Fibroblast of pulmonary artery (primary cell): ENCODE measurements around the gene CGN.

ENCODE experiments used
- DNase-seq: peaks from one replicate; pipeline ENCODE4 v3.0.0-alpha.2; 2010; ENCODE audit warnings: low read depth
- H3K4me3 ChIP-seq: replicated peaks from 2 replicates; pipeline ENCODE4 v1.5.1; 2011; ENCODE audit warnings: low read depth, mild to moderate bottlenecking, control low read depth, low read length, moderate library complexity
- TF ChIP-seq, protein P1 (sequence below): IDR thresholded peaks from 2 replicates; pipeline ENCODE4 v1.5.1; 2011; ENCODE audit warnings: mild to moderate bottlenecking, control low read depth, low read length, inconsistent platforms; ENCODE audit errors: missing control alignments

The CGN gene

DNA sequence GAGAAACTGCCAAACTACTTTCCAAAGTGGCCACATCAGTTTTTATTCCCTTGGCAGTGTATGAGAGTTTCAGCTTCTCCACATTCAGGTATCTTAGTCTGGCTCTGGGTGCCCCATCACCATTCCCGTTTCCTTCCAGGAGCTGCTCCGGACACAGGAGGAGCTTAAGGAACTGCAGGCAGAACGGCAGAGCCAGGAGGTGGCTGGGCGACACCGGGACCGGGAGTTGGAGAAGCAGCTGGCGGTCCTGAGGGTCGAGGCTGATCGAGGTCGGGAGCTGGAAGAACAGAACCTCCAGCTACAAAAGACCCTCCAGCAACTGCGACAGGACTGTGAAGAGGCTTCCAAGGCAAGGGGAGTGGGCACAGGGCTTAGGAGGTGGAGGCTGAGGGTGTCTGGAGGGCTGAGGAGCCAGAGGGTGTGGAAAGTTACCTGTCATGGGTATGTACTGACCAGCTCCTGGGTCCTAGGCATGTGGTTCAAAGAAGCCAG is 18.1 kb downstream of the CGN start:
- H3K4me3 ChIP-seq: no peak overlapping the region
- TF ChIP-seq, protein P1, sequence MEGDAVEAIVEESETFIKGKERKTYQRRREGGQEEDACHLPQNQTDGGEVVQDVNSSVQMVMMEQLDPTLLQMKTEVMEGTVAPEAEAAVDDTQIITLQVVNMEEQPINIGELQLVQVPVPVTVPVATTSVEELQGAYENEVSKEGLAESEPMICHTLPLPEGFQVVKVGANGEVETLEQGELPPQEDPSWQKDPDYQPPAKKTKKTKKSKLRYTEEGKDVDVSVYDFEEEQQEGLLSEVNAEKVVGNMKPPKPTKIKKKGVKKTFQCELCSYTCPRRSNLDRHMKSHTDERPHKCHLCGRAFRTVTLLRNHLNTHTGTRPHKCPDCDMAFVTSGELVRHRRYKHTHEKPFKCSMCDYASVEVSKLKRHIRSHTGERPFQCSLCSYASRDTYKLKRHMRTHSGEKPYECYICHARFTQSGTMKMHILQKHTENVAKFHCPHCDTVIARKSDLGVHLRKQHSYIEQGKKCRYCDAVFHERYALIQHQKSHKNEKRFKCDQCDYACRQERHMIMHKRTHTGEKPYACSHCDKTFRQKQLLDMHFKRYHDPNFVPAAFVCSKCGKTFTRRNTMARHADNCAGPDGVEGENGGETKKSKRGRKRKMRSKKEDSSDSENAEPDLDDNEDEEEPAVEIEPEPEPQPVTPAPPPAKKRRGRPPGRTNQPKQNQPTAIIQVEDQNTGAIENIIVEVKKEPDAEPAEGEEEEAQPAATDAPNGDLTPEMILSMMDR: no peak
- DNase-seq: no peak

DNA sequence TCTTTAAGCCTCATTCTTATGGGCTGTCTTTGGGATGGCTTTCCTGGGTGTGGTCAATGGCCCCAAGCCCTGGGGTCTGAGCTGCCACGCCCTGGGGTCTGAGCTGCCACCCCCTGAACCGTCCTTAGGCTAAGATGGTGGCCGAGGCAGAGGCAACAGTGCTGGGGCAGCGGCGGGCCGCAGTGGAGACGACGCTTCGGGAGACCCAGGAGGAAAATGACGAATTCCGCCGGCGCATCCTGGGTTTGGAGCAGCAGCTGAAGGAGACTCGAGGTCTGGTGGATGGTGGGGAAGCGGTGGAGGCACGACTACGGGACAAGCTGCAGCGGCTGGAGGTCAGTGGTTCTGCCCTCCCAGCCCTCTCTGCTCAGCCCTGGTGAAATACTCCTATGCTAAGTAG is 18.6 kb downstream of the CGN start:
- no peak for DNase-seq
- TF ChIP-seq, protein P1: no peak

DNA sequence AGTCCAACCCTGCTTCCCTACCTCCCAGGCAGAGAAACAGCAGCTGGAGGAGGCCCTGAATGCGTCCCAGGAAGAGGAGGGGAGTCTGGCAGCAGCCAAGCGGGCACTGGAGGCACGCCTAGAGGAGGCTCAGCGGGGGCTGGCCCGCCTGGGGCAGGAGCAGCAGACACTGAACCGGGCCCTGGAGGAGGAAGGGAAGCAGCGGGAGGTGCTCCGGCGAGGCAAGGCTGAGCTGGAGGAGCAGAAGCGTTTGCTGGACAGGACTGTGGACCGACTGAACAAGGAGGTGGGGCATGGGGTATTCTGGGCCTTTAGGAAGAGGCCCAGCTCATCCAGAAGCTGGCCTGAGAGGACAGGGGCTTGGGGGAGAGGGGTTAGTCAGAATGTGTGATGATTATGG is 19.3 kb downstream of the CGN start:
- H3K4me3 ChIP-seq: no peak overlapping the region
- TF ChIP-seq, protein P1: no peak
- no peak for DNase-seq

More for the DNA sequence above, 18.6 kb downstream of the CGN start:
- no peak overlapping the region for H3K4me3 ChIP-seq

DNA sequence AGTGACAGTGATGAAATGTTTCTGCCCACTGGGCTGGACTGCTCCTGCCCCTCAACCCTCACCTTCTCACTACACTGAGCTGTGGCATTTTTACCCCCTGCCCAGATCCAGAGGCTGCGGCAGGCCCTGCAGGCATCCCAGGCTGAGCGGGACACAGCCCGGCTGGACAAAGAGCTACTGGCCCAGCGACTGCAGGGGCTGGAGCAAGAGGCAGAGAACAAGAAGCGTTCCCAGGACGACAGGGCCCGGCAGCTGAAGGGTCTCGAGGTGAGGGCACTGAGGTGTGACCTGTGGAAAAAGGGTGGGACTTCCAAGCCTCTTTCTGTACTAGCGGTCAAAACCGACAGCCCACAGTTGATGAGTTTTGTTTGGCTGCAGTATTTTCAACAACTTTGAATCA is 22.7 kb downstream of the CGN start:
- TF ChIP-seq, protein P1: no peak
- no peak for DNase-seq
- H3K4me3 ChIP-seq: no peak overlapping the region

DNA sequence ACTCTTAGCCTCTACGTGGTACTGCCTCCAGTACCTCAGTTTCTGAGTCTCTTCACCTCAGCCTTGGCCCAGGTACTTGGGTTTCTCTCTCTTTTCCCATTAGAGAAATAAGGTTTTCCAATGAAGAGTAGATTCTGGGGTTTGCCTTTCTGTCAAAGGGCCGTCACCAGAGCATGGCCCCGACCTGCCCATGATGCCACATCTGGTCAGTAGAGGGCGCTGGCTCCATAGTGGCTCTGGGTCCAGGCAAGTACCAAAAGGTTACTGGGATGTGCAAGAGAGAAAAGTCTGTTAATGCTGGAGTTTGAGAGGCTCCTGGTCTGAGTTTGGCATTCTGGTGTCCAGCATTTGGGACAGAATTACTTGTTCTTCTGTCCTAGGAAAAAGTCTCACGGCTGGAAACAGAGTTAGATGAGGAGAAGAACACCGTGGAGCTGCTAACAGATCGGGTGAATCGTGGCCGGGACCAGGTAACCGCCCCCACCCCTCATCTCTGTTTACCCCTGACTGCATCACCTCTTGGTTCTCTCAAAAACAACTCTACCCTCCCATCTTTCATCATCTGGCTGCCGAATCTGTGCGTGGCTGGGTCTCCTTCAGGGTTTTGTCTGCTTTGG is 23.6 kb downstream of the CGN start:
- TF ChIP-seq, protein P1: peak; percentile 98
- H3K4me3 ChIP-seq: no peak overlapping the region
- DNase-seq: peak; percentile 79

DNA sequence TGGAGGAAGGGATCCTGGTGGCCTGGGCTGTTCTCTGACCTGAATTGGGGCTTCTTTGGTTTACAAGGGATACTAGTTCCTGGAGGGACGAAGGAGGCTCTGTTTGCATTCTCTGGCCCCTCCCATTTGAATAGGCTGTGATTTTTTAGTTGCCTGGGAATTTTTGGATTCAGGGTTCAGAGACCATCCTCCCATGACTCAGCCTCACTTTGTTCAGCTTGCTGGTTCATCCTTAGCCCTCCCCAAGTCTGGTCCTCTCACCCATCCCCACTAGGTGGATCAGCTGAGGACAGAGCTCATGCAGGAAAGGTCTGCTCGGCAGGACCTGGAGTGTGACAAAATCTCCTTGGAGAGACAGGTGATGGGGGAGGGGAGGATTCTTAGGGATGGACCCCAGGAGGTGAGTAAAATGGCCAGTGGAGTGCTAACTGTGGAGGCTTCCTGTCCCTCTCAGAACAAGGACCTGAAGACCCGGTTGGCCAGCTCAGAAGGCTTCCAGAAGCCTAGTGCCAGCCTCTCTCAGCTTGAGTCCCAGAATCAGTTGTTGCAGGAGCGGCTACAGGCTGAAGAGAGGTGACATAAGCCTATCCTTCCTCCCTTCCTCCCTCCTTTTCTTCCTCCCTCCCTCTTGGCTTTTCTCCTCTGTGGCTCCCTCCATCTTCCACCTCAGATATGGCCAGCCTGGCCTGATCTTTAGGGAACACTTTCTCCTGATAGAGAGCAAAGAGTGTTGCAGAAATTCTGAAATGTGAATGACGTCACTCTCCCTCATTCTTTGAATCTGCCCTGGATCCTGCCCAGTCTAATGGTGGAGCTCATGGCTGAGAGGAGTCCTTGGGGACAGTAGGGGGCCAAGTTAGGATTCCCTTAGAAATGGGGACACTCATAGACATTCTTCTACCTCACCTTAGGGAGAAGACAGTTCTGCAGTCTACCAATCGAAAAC is 24.4 kb downstream of the CGN start:
- DNase-seq: no peak
- TF ChIP-seq, protein P1: no peak
- no peak overlapping the region for H3K4me3 ChIP-seq
